MG63 (cell line): ENCODE measurements around the gene PFDN2. TPM values are rescaled to one million over a fixed set of nuclear protein-coding genes. Genes with fewer than 3 reads are reported as not detected.
"Not testable (repeated sequence)": the region's sequence is repeated elsewhere in the genome, so short reads cannot be mapped to it uniquely, and the experiment has no call there.

Experiments used
- DNase-seq: peaks from one replicate; pipeline ENCODE4 v3.0.0-alpha.2; 2020
- H3K27me3 ChIP-seq: fragments of 250-450 bp; sonication (Bioruptor Pico); 2 replicates; pipeline ENCODE4 v1.5.1; 2020; ENCODE audit warnings: mild to moderate bottlenecking, moderate library complexity
- H3K36me3 ChIP-seq: fragments of 250-450 bp; sonication (Bioruptor Pico); 2 replicates; pipeline ENCODE4 v1.5.1; 2020; ENCODE audit warnings: mild to moderate bottlenecking, moderate library complexity
- H3K4me3 ChIP-seq: fragments of 250-450 bp; sonication (Bioruptor Pico); 2 replicates; pipeline ENCODE4 v1.5.1; 2020; ENCODE audit warnings: mild to moderate bottlenecking, moderate library complexity
- H3K9me3 ChIP-seq: fragments of 250-450 bp; sonication (Bioruptor Pico); 2 replicates; pipeline ENCODE4 v1.5.1; 2020; ENCODE audit warnings: mild to moderate bottlenecking, moderate library complexity
- total RNA-seq: library from RNA; depleted of rRNA; stranded (reverse); fragments of >200 nt; shearing (Covaris generic); gene quantifications from 2 replicates; pipeline ENCODE4 v1.2.3, GENCODE V29; 2014; ENCODE audit warnings: low replicate concordance

The PFDN2 gene
- total RNA-seq, 1 experiment from 2014 or later = 32.6 TPM

DNA sequence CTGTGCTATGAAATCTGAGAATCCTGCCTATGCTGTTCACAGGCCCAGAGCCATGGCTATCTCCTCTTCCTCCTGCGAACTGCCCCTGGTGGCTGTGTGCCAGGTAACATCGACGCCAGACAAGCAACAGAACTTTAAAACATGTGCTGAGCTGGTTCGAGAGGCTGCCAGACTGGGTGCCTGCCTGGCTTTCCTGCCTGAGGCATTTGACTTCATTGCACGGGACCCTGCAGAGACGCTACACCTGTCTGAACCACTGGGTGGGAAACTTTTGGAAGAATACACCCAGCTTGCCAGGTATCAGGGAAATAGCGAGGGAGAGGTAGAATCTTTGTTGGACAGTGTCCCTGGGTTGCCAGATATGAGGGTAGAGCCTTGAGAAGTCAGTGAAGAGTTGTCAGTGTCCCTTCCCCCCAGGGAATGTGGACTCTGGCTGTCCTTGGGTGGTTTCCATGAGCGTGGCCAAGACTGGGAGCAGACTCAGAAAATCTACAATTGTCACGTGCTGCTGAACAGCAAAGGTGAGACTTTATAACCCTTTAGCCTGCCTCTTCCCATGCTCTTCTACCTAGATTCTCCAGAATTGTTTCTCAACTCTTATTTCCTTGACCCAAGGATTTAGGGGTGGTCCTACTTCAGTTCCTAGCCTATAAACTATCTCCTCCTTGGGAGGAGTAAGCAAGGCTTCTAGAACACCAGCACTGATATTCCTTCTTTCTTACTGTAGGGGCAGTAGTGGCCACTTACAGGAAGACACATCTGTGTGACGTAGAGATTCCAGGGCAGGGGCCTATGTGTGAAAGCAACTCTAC is 1.5 kb upstream of the PFDN2 start:
- Histone ChIP-seq H3K36me3 (peaks cover 77% of the 10 kb centered on the region), H3K4me3 (peak overlapping the region; percentile 99), H3K9me3 (no peaks in the 10 kb centered on the region), H3K27me3 (no peaks in the 10 kb centered on the region)
- DNase-seq = peak; percentile 49

DNA sequence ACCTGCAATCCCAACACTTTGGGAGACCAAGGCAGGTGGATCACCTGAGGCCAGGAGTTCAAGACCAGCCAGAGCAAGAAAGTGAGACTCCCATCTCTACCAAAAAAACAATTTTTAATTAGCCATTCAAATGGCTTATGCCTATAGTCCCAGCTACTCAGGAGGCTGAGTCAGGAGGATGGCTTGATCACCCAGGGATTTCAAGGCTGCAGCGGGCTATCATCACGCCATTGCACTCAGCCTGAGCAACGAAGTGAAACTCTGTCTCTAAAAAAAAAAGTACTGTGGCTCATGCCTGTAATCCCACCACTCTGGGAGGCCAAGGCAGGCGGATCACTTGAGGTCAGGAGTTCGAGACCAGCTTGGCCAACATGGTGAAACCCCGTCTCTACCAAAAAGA is 1.9 kb downstream of the PFDN2 start:
- not testable (repeated sequence) for H3K27me3 ChIP-seq, H3K4me3 ChIP-seq, DNase-seq, H3K9me3 ChIP-seq
- H3K36me3 ChIP-seq = peaks cover 72% of the 10 kb centered on the region

DNA sequence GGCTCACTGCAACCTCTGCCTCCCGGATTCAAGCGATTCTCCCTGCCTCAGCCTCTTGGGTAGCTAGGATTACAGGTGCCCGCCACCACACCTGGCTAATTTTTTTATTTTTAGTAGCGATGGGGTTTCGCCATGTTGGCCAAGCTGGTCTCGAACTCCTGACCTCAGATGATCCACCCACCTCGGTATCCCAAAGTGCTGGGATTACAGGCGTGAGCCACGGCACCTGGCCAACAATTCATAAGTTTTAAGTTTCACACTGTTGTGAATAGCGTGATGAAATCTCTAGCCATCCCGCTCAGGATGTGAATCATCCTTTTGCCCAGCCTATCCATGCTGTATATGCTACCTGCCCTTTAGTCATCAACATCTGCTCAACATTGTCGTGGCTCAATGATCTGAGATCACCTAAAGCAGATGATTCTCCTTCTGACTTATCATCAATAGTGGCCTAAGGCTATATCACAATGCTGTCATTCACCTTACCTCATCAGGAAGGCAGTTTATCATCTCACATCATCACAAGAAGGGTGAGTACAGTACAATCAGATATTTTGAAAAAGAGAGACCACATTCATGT is 2.6 kb downstream of the PFDN2 start:
- Histone ChIP-seq H3K27me3 (no peaks in the 10 kb centered on the region), H3K4me3 (no peak overlapping the region), H3K9me3 (no peaks in the 10 kb centered on the region), H3K36me3 (peaks cover 69% of the 10 kb centered on the region)
- DNase-seq = peak; percentile 83

DNA sequence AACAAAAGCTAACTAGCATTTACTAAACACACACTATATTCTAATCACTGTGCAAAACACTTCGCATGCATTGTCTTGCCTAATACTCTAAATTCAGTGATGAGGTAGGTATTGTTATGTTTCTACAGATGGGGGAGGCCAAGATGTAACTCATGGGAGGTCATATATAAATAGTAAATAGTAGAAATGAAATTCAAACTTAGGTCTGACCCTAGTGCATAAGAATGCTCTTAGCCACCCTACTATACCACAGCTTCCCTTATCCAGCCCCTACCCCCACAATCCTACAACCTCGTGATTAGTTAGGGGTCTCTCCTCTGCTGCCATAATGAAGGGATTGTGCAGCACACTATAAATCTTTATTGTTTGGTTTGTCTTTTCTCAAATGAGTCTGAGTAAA is 3.3 kb downstream of the PFDN2 start:
- H3K9me3 ChIP-seq = no peaks in the 10 kb centered on the region
- H3K4me3 ChIP-seq = no peak overlapping the region
- peaks cover 69% of the 10 kb centered on the region for H3K36me3 ChIP-seq
- no peak for DNase-seq
- no peaks in the 10 kb centered on the region for H3K27me3 ChIP-seq

DNA sequence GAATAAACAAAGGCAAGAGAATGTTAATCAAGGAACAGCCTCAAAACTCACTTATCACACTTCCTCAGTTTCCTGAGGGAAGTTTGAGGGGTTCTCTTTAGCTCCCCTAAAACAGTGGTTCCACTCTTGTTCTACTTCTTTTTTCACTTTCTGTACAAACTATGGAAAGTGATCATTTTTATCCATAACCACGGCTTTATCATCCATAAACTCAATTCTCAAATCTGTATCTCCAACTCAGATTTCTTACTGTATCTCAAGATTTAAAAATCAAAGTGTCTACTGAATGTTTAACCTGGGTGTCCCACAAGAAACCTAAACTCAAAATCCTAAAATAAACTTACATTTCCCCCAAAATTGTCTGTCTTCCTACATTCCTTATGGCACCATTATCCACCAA is 3.9 kb downstream of the PFDN2 start:
- H3K27me3 ChIP-seq = no peaks in the 10 kb centered on the region
- DNase-seq = no peak
- no peaks in the 10 kb centered on the region for H3K9me3 ChIP-seq
- peaks cover 69% of the 10 kb centered on the region for H3K36me3 ChIP-seq
- no peak overlapping the region for H3K4me3 ChIP-seq

DNA sequence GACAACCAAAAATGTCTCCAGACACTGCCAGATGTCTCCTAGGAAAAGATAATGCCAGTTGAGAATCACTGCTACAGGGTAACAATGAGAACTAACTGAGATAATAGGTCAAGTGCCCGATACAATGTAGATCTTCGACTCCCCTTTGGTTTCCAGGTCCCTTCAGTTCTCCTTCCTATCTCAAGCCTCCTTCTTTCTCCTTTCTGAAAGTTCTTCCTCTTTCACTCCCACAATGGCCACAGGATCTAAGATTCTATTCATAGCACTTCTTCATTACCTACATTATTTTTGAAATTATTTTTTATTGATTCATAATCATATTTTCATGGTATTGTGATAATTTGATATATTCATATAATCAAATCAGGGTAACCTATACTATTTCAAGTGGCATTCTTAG is 6.3 kb downstream of the PFDN2 start:
- no peak overlapping the region for H3K4me3 ChIP-seq
- no peaks in the 10 kb centered on the region for H3K9me3 ChIP-seq
- no peak for DNase-seq
- H3K27me3 ChIP-seq = no peaks in the 10 kb centered on the region
- peaks cover 74% of the 10 kb centered on the region for H3K36me3 ChIP-seq

DNA sequence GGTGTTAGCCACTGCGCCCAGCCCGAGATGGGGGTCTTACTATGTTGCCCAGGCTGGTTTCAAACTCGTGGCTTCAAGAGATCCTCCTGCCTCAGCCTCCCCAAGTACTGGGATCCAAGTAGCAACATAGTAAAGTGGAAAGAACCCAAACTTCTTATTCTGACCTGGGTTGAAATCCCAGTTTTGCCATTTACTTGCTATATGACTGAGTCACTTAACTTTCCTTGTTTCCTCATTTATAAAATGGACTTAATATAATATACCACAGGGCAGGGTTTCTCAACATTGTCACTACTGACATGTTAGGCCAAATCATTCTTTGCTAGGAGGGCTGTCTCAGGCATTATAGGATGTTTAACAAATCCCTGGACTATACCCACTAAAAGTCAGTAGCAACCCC is 6.7 kb downstream of the PFDN2 start:
- Histone ChIP-seq H3K9me3 (no peaks in the 10 kb centered on the region), H3K27me3 (no peaks in the 10 kb centered on the region), H3K4me3 (no peak overlapping the region), H3K36me3 (peaks cover 73% of the 10 kb centered on the region)
- DNase-seq = no peak

DNA sequence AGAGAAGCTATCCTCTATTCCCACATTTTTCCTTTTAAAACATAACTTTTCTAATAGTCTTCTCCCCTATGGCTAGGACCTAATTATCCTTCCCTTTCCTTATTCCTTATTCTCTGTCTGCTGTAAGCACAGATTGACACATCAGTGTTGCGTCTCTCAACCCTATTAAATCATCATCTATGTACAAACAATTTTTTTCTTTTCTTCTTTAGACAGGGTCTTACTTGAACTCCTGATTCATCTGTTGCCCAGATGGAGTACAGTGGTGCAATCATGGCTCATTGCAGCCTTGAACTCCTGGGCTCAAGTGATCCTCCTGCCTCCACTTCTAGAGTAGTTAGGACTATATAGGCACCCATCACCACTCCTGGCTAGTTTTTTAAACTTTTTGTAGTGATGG is 11.4 kb downstream of the PFDN2 start:
- no peak for DNase-seq
- Histone ChIP-seq H3K4me3 (no peak overlapping the region), H3K36me3 (peaks cover 63% of the 10 kb centered on the region), H3K9me3 (no peaks in the 10 kb centered on the region), H3K27me3 (no peaks in the 10 kb centered on the region)

DNA sequence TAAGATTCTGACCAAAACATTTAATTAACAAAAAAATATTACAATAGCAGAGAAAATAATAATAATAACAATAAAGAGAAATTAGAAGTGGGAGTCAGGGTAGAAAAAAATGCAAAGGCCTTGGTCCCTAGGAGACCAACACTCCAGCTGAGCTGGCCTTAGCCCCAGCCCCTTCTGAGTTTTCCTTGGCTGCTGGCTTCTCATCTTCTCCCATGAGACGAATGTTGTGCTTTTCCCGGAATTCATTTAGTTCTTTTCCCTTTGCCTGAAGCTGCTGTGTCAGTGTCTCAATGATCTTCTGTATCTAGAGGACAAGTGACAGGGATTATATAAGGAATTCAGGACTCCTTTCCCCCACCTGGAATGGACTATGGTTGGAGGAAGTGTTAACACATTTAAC is 17.3 kb downstream of the PFDN2 start:
- no peaks in the 10 kb centered on the region for H3K9me3 ChIP-seq
- no peak for DNase-seq
- no peak overlapping the region for H3K4me3 ChIP-seq
- H3K36me3 ChIP-seq = peaks cover 46% of the 10 kb centered on the region
- H3K27me3 ChIP-seq = no peaks in the 10 kb centered on the region

DNA sequence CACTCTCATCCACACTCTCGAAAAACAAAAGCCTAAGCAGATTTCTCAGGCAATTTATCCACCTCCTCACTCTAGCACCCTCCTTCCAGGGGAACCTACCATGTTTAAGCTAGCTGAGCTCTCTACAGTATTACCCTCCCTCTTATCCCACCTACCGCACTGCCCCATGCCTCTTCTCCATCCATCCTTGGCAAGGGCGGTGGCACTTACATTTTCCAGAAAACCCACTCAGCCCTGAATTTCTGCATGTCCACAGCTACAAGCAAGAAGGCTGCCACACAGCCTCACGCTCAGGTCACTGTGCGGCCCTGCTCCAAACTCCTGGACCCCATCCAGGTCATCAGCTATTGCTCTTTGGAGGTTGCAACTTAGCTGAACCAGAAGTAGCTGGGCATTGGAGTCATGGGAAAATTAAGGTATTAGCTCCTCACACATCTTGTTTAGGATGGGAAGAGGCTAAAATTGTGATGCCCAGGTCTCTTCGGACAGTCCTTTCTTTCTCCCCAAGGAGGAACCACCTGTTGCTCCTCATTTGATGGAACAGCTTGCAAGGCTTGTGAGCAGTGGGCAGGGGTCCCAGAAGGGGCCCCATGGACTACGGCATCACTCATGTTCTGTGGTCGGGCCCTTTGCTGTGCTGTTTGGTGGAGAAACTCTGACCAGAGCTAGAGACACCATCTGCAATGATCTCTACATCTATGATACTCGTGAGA is 18.6 kb downstream of the PFDN2 start:
- peaks cover 42% of the 10 kb centered on the region for H3K36me3 ChIP-seq
- no peaks in the 10 kb centered on the region for H3K27me3 ChIP-seq
- DNase-seq = no peak
- H3K4me3 ChIP-seq = no peak overlapping the region
- no peaks in the 10 kb centered on the region for H3K9me3 ChIP-seq

DNA sequence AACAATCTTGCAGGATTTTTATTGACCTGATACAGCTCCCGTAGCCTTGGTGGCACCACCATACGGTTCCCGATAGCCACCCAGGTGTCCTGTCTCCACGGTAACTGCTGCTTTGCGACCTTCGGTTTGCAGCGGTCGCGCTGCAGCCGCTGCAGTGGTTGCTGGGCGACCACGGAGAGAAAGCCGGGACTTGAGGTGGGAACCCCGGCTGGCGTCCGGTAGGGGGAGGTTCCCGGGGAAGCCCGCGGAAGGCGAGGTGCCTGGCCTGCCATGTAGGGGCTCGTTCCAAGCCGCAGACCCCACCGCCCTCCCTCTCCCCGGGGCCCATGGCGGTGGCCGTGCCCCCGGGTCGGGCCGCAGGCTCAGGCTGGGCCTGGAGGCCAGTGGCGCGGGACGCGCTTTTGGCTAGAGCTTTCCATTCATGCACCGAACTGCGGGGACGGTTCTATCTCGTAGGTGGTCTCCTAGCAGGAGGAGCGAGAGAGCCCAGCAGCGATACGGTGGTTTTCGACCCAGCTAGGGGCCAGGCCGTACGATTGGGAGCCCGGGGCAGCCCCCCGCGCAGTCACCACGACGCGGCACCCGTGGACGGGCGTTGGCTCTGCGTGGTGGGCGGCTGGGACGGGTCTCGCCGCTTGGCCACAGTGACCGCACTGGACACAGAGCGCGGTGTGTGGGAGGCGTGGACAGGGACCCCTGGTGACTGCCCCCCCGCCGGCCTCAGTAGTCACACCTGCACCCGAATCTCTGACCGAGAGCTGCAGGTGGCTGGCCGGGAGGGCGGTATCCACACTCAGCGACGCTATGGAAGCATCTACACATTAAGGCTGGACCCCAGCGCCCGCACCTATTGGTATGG is 19.4 kb downstream of the PFDN2 start, which contains the start of gene KLHDC9:
TSS of gene KLHDC9 (plus strand) at position 152 of the 859 bp plus-strand sequence. CDS start at position 327, 175 bp downstream.
- Histone ChIP-seq H3K9me3 (no peaks in the 10 kb centered on the region), H3K27me3 (no peaks in the 10 kb centered on the region), H3K4me3 (no peak within 1 kb of the TSS), H3K36me3 (peaks cover 37% of the 10 kb centered on the region)
- DNase-seq = no peak

DNA sequence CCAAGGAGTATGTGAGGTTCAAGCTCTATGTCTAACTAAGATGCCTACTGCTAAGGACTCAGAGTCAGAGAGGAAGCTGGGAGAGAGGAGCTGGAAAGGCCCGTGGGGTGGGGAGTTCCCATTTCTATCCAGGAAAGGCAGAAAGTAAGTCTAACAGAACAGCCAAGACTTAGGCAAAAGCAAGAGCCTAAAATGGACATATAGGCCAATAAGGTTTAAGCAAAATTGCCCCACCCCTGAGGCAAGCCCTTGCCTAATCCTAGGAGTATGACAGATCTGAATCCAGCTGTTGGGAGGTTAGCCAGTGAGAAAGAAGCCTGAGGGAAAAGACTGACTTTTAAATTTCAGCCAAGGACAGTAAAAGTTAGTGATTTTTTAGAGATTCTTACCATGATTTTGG is 21.3 kb downstream of the PFDN2 start:
- peak; percentile 56 for DNase-seq
- Histone ChIP-seq H3K9me3 (no peaks in the 10 kb centered on the region), H3K4me3 (no peak overlapping the region), H3K36me3 (peaks cover 26% of the 10 kb centered on the region), H3K27me3 (no peaks in the 10 kb centered on the region)

DNA sequence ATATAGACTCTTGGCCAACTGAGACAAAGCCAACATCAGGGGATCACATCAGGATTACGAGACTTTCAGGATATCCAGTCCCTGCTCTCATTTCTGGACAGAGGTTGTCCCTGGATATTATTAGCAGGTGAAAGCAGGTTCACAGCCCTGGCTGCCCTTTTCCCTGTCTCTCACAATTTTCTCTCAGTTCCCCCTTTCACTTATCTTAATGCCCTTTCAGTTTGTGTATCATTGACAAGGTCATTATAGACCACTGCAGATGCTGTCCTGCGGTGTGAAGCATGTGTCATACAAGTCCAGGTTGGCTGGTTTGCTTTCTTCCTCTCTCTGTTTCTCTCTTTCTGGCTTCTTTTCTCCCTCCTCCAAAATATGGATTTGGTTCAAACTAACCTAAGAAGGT is 21.8 kb downstream of the PFDN2 start:
- H3K9me3 ChIP-seq = no peaks in the 10 kb centered on the region
- H3K4me3 ChIP-seq = no peak overlapping the region
- H3K36me3 ChIP-seq = peaks cover 22% of the 10 kb centered on the region
- no peaks in the 10 kb centered on the region for H3K27me3 ChIP-seq
- DNase-seq = no peak

DNA sequence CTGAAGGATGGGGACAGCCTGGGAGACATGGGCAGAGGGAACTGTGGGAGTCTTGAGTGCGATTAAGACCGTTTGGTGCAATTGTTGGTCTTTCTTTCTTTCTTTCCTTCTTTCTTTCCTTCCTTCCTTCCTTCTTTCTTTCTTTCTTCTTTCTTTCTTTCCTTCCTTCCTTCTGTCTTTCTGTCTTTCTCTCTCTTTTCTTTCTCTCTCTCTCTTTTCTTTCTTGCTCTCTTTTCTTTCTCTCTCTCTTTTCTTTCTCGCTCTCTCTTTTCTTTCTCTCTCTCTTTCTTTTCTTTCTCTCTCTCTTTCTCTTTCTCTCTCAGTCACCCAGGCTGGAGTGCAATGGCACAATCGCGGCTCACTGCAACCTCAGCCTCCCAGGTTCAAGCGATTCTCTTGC is 22.6 kb downstream of the PFDN2 start:
- H3K9me3 ChIP-seq = no peaks in the 10 kb centered on the region
- no peak overlapping the region for H3K4me3 ChIP-seq
- DNase-seq = no peak
- H3K36me3 ChIP-seq = peaks cover 15% of the 10 kb centered on the region
- H3K27me3 ChIP-seq = no peaks in the 10 kb centered on the region

DNA sequence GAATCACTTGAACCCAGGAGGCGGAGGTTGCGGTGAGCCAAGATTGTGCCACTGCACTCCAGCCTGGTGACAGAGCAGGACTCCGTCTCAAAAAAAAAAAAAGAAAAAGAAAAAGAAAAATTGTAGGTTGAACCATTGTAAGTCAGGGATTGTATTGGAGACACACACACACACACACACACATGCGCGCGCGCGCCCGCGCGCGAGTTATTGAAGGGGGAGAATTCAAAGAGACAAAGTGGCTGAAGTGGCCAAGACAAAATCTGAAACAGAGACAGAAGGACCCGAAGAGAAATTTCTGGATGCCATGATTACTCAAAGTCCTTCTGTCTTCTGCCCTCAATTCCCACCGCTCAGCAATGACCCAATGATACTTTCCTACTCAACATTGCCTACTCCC is 23.4 kb downstream of the PFDN2 start:
- Histone ChIP-seq H3K27me3 (no peaks in the 10 kb centered on the region), H3K4me3 (no peak overlapping the region), H3K9me3 (no peaks in the 10 kb centered on the region), H3K36me3 (peaks cover 8% of the 10 kb centered on the region)
- DNase-seq = no peak

DNA sequence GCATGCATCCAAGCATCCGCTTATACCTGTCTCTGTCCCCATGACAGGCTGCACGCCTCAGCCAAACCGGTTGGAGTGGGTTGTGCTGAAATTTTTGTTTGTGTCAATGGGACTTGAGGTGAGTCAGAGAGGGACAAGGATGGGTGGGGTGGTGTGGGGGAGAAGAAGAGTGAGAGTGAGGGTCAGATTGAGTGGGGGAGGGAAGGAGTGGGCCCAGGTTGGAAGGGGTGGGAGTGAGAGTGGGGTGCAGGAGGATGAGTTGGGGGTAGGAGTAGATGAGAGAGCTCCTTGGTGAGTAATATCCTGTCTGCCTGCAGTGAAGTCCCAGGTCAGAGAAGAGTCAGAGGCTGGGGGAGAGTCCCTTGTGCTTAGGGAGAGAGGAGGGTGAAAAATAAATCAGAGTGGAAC is 25.2 kb downstream of the PFDN2 start:
- Histone ChIP-seq H3K9me3 (no peaks in the 10 kb centered on the region), H3K36me3 (no peaks in the 10 kb centered on the region; the same call in 1 of the 2 replicates), H3K4me3 (no peak overlapping the region), H3K27me3 (no peaks in the 10 kb centered on the region)
- DNase-seq = peak; percentile 47
